Measurements from ENCODE around the gene APOBEC3C. TPM values are rescaled to one million over a fixed set of nuclear protein-coding genes. Genes with fewer than 3 reads are reported as not detected.
A peak's percentile ranks its signal among the peaks of the same experiment; 100 is the strongest.
"Not testable (repeated sequence)": the region's sequence is repeated elsewhere in the genome, so short reads cannot be mapped to it uniquely, and the experiment has no call there.

APOBEC3C gene
- total and polyA plus RNA-seq, 2 experiments from 2014 or later = 7.0 to 49.2 TPM

GRCh38 chr22:39010946-39011345 is 3.1 kb upstream of the APOBEC3C start (continued):
- no peak for TF ChIP-seq EZH2phosphoT487 (IDR thresholded peaks at IDR 0.05; ENCODE audit: unreplicated experiment)

DNA sequence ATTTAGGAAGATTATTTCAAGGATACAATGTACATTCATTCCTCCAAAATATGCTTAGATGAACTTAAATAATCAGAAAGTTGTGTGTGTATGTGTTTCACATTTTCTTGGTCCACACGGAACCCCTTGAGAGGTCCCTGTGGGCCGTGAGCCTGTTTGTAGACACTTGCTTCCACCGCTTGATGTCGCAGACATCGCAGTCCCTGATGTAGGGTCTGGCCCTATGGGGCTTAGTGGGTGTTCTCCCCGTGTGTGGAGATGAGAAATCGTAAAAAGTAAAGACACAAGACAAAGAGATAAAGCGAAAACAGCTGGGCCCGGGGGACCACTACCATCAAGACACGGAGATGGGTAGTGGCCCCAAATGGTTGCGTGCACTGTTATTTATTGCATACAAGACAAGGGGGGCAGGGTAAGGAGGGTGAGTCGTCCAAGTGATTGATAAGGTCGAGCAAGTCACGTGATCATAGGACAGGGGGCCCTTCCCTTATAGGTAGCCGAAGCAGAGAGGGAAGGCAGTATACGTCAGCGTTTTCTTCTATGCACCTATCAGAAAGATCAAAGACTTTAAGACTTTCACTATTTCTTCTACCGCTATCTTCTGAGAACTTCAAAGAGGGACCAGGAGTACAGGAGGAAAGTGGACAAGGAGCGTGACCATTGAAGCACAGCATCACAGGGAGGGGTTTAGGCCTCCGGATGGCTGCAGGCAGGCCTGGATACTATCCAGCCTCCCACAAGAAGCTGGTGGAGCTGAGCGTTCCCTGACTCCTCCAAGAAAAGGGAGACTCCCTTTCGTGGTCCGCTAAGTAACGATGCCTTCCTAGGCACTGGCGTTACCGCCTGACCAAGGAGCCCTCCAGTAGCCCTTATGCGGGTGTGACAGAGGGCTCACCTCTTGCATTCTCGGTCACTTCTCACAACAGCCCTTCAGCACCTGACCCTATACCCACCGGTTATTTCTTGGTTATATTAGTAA is 1.2 kb upstream of the APOBEC3C start:
- peaks cover 28% of the 10 kb centered on the region for H3K4me1 ChIP-seq (ENCODE audit: insufficient read depth)
- no peak overlapping the region for H3K27ac ChIP-seq (ENCODE audit: low read depth)
- no peaks in the 10 kb centered on the region for H4K20me1 ChIP-seq (replicated peaks; ENCODE audit: insufficient read depth)
- Mint-ChIP-seq H3K27ac (no peak overlapping the region), H3K9me3 (no peaks in the 10 kb centered on the region), H3K36me3 (ENCODE audit: low read depth) (no peaks in the 10 kb centered on the region), H3K27me3 (ENCODE audit: insufficient read depth, low read depth, poor library complexity) (peaks cover 24% of the 10 kb centered on the region), H3K4me3 (no peak overlapping the region), H3K4me1 (peaks cover 36% of the 10 kb centered on the region)
- H2AFZ ChIP-seq = no peak overlapping the region
- no peaks in the 10 kb centered on the region for H3K9me2 ChIP-seq (ENCODE audit: insufficient read depth)
- TF ChIP-seq, protein P1, sequence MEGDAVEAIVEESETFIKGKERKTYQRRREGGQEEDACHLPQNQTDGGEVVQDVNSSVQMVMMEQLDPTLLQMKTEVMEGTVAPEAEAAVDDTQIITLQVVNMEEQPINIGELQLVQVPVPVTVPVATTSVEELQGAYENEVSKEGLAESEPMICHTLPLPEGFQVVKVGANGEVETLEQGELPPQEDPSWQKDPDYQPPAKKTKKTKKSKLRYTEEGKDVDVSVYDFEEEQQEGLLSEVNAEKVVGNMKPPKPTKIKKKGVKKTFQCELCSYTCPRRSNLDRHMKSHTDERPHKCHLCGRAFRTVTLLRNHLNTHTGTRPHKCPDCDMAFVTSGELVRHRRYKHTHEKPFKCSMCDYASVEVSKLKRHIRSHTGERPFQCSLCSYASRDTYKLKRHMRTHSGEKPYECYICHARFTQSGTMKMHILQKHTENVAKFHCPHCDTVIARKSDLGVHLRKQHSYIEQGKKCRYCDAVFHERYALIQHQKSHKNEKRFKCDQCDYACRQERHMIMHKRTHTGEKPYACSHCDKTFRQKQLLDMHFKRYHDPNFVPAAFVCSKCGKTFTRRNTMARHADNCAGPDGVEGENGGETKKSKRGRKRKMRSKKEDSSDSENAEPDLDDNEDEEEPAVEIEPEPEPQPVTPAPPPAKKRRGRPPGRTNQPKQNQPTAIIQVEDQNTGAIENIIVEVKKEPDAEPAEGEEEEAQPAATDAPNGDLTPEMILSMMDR (conservative IDR thresholded peaks at IDR 0.05; ENCODE audit: low read depth in 2 of 2) = peak in 1 of 2 experiments; percentile 26; a peak in 1 of 4 replicates
- no peak for TF ChIP-seq EZH2 (IDR thresholded peaks at IDR 0.05; ENCODE audit: low read depth, unreplicated experiment)
- H3F3A ChIP-seq (replicated peaks; ENCODE audit: low read depth) = peaks cover 5% of the 10 kb centered on the region; the same call in 1 of the 2 replicates
- no peaks in the 10 kb centered on the region for H3K36me3 ChIP-seq (ENCODE audit: insufficient read depth)
- H3K4me3 ChIP-seq = no peak overlapping the region
- H3K27me3 ChIP-seq (ENCODE audit: insufficient read depth) = no peaks in the 10 kb centered on the region
- peaks cover under 1% of the 10 kb centered on the region; the same call in 1 of the 2 replicates for H3K79me2 ChIP-seq (replicated peaks; ENCODE audit: insufficient read depth)
- DNase-seq (ENCODE audit: low spot score) = no peak
- ATAC-seq = no peak
- H3K4me2 ChIP-seq = no peak overlapping the region

DNA sequence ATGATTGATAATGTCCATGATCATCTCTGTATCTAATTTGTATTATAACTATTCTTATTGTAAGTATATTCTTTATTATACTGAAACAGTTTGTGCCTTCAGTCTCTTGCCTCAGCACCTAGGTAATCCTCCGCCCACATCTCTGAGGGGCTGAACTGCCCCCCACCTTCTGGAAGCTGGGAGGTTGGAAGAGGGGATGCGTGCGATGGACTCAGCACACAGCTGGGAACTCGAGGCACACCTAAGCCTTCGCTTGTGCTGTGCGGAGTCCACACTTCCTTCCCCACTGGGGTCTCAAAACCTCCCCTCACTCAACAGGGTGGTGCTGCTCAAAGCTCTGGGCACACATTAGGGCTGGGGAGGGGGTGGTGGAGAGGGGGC is 506 bp upstream of the APOBEC3C start:
- H3K4me3 ChIP-seq; H3K36me3 ChIP-seq (ENCODE audit: insufficient read depth); DNase-seq (ENCODE audit: low spot score); H3K27ac ChIP-seq (ENCODE audit: low read depth); H3F3A ChIP-seq (replicated peaks; ENCODE audit: low read depth); H3K27ac Mint-ChIP-seq; H3K9me3 Mint-ChIP-seq; H3K36me3 Mint-ChIP-seq (ENCODE audit: low read depth); H3K4me3 Mint-ChIP-seq; H4K20me1 ChIP-seq (replicated peaks; ENCODE audit: insufficient read depth); H3K9me2 ChIP-seq (ENCODE audit: insufficient read depth); H3K79me2 ChIP-seq (replicated peaks; ENCODE audit: insufficient read depth); H3K27me3 ChIP-seq (ENCODE audit: insufficient read depth): not testable (repeated sequence)
- H3K4me2 ChIP-seq = peak overlapping the region; percentile 70
- ATAC-seq = peak; percentile 2; the same call in 2 of the 3 replicates
- H2AFZ ChIP-seq = peak overlapping the region; percentile 84
- Mint-ChIP-seq H3K4me1 (peaks cover 41% of the 10 kb centered on the region), H3K27me3 (ENCODE audit: insufficient read depth, low read depth, poor library complexity) (peaks cover 23% of the 10 kb centered on the region)
- peaks cover 34% of the 10 kb centered on the region for H3K4me1 ChIP-seq (ENCODE audit: insufficient read depth)

GRCh38 chr22:39014723-39015121 is 665 bp downstream of the APOBEC3C start:
- H3K27ac ChIP-seq (ENCODE audit: low read depth) = peak overlapping the region; percentile 80; the same call in 1 of the 2 replicates
- H2AFZ ChIP-seq = peak overlapping the region; percentile 84; the same call in 1 of the 2 replicates
- H3K9me2 ChIP-seq (ENCODE audit: insufficient read depth); ATAC-seq; H4K20me1 ChIP-seq (replicated peaks; ENCODE audit: insufficient read depth); H3K36me3 ChIP-seq (ENCODE audit: insufficient read depth); DNase-seq (ENCODE audit: low spot score); H3K9me3 Mint-ChIP-seq; H3K27me3 ChIP-seq (ENCODE audit: insufficient read depth): not testable (repeated sequence)
- peaks cover 11% of the 10 kb centered on the region; the same call in 1 of the 2 replicates for H3F3A ChIP-seq (replicated peaks; ENCODE audit: low read depth)
- Mint-ChIP-seq H3K36me3 (ENCODE audit: low read depth) (peaks cover 10% of the 10 kb centered on the region; the same call in 2 of the 3 replicates), H3K4me1 (peaks cover 50% of the 10 kb centered on the region), H3K4me3 (peak overlapping the region; percentile 58), H3K27me3 (ENCODE audit: insufficient read depth, low read depth, poor library complexity) (peaks cover 23% of the 10 kb centered on the region), H3K27ac (peak overlapping the region; percentile 90)
- H3K79me2 ChIP-seq (replicated peaks; ENCODE audit: insufficient read depth) = peaks cover 17% of the 10 kb centered on the region
- peak overlapping the region; percentile 47 for H3K4me3 ChIP-seq
- peak overlapping the region; percentile 70 for H3K4me2 ChIP-seq
- peaks cover 45% of the 10 kb centered on the region for H3K4me1 ChIP-seq (ENCODE audit: insufficient read depth)

All from GM23338 (cell line).